ENCODE measurements around the gene ZNF324.

Gene ZNF324

DNA sequence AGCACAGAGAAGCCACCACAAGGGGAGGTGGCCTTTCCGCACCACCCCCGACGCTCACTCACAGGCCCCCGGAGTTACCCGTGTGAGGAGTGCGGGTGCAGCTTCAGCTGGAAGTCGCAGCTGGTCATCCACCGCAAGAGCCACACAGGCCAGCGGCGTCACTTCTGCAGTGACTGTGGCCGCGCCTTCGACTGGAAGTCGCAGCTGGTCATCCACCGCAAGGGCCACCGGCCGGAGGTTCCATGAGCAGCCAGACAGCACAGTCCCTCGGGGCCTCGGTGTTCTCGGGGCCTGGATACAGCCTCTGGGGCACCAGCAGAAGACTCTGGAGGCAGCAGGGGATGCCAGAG lies 13.6 kb downstream of the ZNF324 start:
- Histone ChIP-seq H4K20me1 (ENCODE audit: insufficient read depth, low read length, poor library complexity, severe bottlenecking) (no peaks in the 10 kb centered on the region), H3K4me3 (ENCODE audit: low read length, poor library complexity, severe bottlenecking) (no peak overlapping the region), H3K9me3 (ENCODE audit: insufficient read depth, low read depth, low read length) (no peaks in the 10 kb centered on the region), H2AFZ (ENCODE audit: low read length) (no peak overlapping the region), H3F3A (ENCODE audit: low read depth) (no peaks in the 10 kb centered on the region), H3K4me1 (ENCODE audit: insufficient read depth, low read length, poor library complexity, severe bottlenecking) (peaks cover 14% of the 10 kb centered on the region), H3K36me3 (ENCODE audit: insufficient read depth, low read length) (no peaks in the 10 kb centered on the region), H3K4me2 (ENCODE audit: low read depth, low read length, poor library complexity, severe bottlenecking) (no peak overlapping the region), H3K9ac (ENCODE audit: low read depth, low read length, poor library complexity, severe bottlenecking) (no peak overlapping the region), H3K27me3 (ENCODE audit: insufficient read depth, low read length, poor library complexity, severe bottlenecking) (no peaks in the 10 kb centered on the region), H3K9me2 (replicated peaks; ENCODE audit: low read depth, low read length) (no peaks in the 10 kb centered on the region), H3K79me2 (ENCODE audit: insufficient read depth, low read length) (no peaks in the 10 kb centered on the region)
- TF ChIP-seq EZH2phosphoT487 (IDR thresholded peaks at IDR 0.05; ENCODE audit: borderline replicate concordance): no peak
- TF ChIP-seq, protein P1, sequence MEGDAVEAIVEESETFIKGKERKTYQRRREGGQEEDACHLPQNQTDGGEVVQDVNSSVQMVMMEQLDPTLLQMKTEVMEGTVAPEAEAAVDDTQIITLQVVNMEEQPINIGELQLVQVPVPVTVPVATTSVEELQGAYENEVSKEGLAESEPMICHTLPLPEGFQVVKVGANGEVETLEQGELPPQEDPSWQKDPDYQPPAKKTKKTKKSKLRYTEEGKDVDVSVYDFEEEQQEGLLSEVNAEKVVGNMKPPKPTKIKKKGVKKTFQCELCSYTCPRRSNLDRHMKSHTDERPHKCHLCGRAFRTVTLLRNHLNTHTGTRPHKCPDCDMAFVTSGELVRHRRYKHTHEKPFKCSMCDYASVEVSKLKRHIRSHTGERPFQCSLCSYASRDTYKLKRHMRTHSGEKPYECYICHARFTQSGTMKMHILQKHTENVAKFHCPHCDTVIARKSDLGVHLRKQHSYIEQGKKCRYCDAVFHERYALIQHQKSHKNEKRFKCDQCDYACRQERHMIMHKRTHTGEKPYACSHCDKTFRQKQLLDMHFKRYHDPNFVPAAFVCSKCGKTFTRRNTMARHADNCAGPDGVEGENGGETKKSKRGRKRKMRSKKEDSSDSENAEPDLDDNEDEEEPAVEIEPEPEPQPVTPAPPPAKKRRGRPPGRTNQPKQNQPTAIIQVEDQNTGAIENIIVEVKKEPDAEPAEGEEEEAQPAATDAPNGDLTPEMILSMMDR (conservative IDR thresholded peaks at IDR 0.05; ENCODE audit: low read length): no peak

DNA sequence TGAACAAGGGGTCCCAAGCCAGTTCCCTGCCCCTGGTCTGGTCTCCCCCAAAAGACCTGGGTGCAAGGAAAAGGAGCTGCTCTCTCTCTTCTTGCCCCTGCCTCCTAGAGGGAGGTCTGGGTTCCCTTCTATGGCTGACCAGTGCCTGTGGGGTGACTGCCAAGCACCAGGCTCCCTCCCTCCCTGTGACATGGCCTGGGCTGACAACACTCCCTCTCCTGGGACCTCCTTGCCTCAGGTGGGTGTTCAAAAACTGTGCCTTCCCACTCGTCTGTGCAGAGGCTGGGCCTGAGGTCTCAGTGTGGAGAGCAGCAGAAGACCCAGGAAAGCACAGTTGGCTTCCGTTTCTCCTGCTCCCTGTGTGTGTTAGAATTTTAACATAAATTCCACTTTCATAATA lies 14.0 kb downstream of the ZNF324 start:
- Histone ChIP-seq H3K9ac (ENCODE audit: low read depth, low read length, poor library complexity, severe bottlenecking) (no peak overlapping the region), H3K4me3 (ENCODE audit: low read length, poor library complexity, severe bottlenecking) (no peak overlapping the region), H3K27me3 (ENCODE audit: insufficient read depth, low read length, poor library complexity, severe bottlenecking) (no peaks in the 10 kb centered on the region), H3K9me3 (ENCODE audit: insufficient read depth, low read depth, low read length) (no peaks in the 10 kb centered on the region), H2AFZ (ENCODE audit: low read length) (no peak overlapping the region), H4K20me1 (ENCODE audit: insufficient read depth, low read length, poor library complexity, severe bottlenecking) (no peaks in the 10 kb centered on the region), H3K36me3 (ENCODE audit: insufficient read depth, low read length) (no peaks in the 10 kb centered on the region), H3F3A (ENCODE audit: low read depth) (no peaks in the 10 kb centered on the region), H3K9me2 (replicated peaks; ENCODE audit: low read depth, low read length) (no peaks in the 10 kb centered on the region), H3K4me2 (ENCODE audit: low read depth, low read length, poor library complexity, severe bottlenecking) (no peak overlapping the region), H3K79me2 (ENCODE audit: insufficient read depth, low read length) (no peaks in the 10 kb centered on the region), H3K4me1 (ENCODE audit: insufficient read depth, low read length, poor library complexity, severe bottlenecking) (peaks cover 14% of the 10 kb centered on the region)
- TF ChIP-seq EZH2phosphoT487 (IDR thresholded peaks at IDR 0.05; ENCODE audit: borderline replicate concordance): no peak
- TF ChIP-seq, protein P1 (conservative IDR thresholded peaks at IDR 0.05; ENCODE audit: low read length): no peak

DNA sequence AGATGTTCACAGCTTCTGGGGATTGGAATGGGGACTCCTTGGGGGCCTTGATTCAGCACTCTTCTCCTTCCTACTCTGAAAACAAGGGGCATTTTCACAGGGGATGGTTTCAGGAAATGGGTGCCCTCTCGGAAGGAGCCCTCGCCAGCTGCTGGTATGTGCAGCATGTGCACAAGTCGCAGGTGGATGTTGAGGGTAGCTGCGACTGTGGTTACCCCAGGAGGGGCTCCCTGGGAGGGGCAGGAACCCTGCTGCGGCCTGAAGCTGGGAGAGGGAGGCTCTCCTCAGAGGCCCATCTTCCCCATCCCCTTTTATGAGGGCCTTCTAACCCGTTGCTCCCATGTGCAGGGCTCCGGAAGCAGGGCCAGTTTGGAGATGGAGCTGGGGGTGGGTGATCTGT lies 15.5 kb downstream of the ZNF324 start:
- Histone ChIP-seq H4K20me1 (ENCODE audit: insufficient read depth, low read length, poor library complexity, severe bottlenecking) (no peaks in the 10 kb centered on the region), H3K4me1 (ENCODE audit: insufficient read depth, low read length, poor library complexity, severe bottlenecking) (peaks cover 4% of the 10 kb centered on the region)
- no peak for TF ChIP-seq EZH2phosphoT487 (IDR thresholded peaks at IDR 0.05; ENCODE audit: borderline replicate concordance)
- TF ChIP-seq, protein P1 (conservative IDR thresholded peaks at IDR 0.05; ENCODE audit: low read length): no peak

More for the DNA sequence above, 15.5 kb downstream of the ZNF324 start:
- no peaks in the 10 kb centered on the region for H3K36me3 ChIP-seq (ENCODE audit: insufficient read depth, low read length)
- H2AFZ ChIP-seq (ENCODE audit: low read length): no peak overlapping the region
- H3K9me2 ChIP-seq (replicated peaks; ENCODE audit: low read depth, low read length): no peaks in the 10 kb centered on the region
- H3K27me3 ChIP-seq (ENCODE audit: insufficient read depth, low read length, poor library complexity, severe bottlenecking): no peaks in the 10 kb centered on the region
- H3K9ac ChIP-seq (ENCODE audit: low read depth, low read length, poor library complexity, severe bottlenecking): no peak overlapping the region
- no peaks in the 10 kb centered on the region for H3K79me2 ChIP-seq (ENCODE audit: insufficient read depth, low read length)
- no peak overlapping the region for H3K4me3 ChIP-seq (ENCODE audit: low read length, poor library complexity, severe bottlenecking)
- H3K9me3 ChIP-seq (ENCODE audit: insufficient read depth, low read depth, low read length): no peaks in the 10 kb centered on the region
- no peak overlapping the region for H3K4me2 ChIP-seq (ENCODE audit: low read depth, low read length, poor library complexity, severe bottlenecking)
- no peaks in the 10 kb centered on the region for H3F3A ChIP-seq (ENCODE audit: low read depth)
